Renal cortex interstitium (tissue), 15 donors: ENCODE measurements around the gene SLPI. TPM values are rescaled to one million over a fixed set of nuclear protein-coding genes. Genes with fewer than 3 reads are reported as not detected.
A peak's percentile ranks its signal among the peaks of the same experiment; 100 is the strongest.

Experiments used
- DNase-seq, 11 donors: peaks; one replicate each; pipeline ENCODE4 v3.0.0-alpha.2; 2013; ENCODE audit warnings: low read depth in 9 of 11, low spot score in 4 of 11; ENCODE audit errors: extremely low read depth in 1 of 11
- long read RNA-seq, 16 experiments: transcript quantifications; one replicate each; lab custom pipeline, GENCODE V29; 2026
- polyA plus RNA-seq, 3 donors: library from polyadenylated mRNA; unstranded; fragments of 120-200 nt; gene quantifications; one replicate each; pipeline ENCODE4 v1.2.1, GENCODE V29; 2013; ENCODE audit not compliant: insufficient read length in 3 of 3

SLPI gene, protein sequence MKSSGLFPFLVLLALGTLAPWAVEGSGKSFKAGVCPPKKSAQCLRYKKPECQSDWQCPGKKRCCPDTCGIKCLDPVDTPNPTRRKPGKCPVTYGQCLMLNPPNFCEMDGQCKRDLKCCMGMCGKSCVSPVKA
- 1 to 10 TPM in 1 of 3 donors, under 1 TPM in 1, not detected in 1; 0.34 to 1.3 TPM for polyA plus RNA-seq
- long read RNA-seq, donor 1: 0 reads
- long read RNA-seq, donor 2: 0 reads
- long read RNA-seq, donor 3, partial matches to known transcripts: 0 of 1 reads
- long read RNA-seq, donor 3, other reads (novel, unspliced or antisense): 0 of 1 reads
- long read RNA-seq, donor 4: 0 reads
- long read RNA-seq, donor 5, partial matches to known transcripts: 0 of 1 reads
- long read RNA-seq, donor 5, other reads (novel, unspliced or antisense): 0 of 1 reads
- long read RNA-seq, donor 6: 0 reads
- long read RNA-seq, donor 7, partial matches to known transcripts: 0 of 1 reads
- long read RNA-seq, donor 7, other reads (novel, unspliced or antisense): 0 of 1 reads
- long read RNA-seq, donor 8: 0 reads
- long read RNA-seq, donor 9: 0 reads
- long read RNA-seq, donor 10: 0 reads
- long read RNA-seq, donor 11: 0 reads
- long read RNA-seq, donor 12: 0 reads
- long read RNA-seq, donor 13: 0 reads
- long read RNA-seq, donor 14: 0 reads
- long read RNA-seq, donor 15: 0 reads
- long read RNA-seq, donor 16: 0 reads

- no peak for DNase-seq
These were observed at the start of gene SLPI for GRCh38 chr20:45254383-45255262. Gene SLPI, minus strand, starts transcription at chr20:45254564. Its CDS starts 21 bp downstream, at chr20:45254543.

DNA sequence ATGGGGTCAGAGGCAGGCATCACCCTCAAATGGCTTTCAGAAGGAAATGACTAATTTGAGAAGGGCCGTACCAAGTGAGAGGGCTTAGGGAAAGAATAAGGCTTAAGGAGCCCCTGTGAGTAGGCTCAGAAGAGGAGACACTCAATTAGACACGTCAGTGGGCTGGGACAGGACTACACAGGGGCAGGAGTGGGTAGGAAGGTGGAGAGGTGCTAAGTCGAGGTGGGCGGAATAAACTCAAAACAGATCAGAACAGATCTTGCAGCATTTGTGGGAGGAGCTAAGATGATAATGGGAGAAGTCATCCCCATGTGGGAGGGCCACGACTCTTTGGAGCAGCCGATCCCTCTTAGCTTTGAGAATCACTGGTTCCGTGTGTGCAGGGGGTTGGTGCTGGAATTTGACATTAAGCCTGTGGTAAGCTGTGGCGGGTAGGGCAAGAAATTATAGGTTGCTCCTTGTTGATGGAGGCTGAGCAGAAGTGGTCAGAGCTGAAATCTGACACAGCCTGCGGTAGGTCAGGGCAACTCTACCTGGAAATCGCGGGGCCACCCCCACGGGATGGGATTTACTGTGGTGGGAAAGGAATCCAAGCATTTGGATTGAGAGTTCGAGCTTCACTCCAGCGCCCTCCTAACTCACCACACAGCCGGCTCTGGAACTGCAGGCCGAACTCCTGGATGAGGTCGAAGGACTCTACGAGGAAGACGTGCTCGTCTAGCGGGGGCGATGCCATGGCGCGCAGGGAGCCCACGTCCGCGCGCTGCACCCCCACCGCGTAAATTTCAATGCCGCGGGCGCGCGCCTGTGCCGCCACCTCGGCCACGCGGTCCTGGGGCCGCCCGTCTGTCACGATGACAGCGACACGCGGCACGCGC lies 49.5 kb upstream of the SLPI start:
- no peak for DNase-seq

DNA sequence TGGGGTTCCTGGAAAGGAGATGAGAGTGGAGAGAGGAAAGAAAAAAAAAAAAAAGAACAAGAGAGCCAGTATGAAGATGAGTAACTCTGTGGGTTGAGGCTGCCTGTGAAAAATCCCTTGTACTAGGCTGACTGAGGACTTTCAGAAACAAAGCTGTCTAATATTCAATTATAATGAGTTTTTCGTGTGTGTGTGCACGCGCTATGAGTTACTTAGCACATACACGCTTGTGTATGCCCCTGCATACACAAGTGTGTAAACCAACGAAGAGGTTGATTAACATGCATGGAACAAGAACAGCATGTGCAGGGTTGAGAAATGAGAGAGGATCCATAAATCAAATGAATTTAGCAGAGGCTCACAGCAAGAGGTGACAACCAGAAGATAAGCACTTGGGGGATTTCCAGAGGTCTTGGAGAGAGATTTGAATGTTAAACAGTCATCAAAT lies 47.5 kb upstream of the SLPI start:
- DNase-seq: no peak

DNA sequence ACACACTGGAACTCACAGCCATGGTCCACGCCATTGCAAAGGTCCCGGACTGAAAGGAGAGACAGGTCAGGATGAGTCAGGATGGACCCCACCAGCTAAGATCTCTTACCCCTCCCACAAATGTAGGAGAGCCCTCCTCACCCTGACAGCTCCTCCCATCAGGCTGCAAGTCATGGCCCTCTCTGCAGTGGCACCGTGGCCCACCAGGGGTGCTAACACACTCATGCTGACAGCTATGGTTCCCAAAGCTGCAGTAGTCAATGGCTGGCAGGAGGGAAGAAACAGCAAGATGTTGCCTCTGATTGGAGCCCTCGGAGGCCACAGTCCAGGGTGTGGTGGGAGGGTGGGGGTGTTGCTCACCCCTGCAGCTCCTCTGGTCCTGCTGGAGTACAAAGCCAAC lies 46.6 kb upstream of the SLPI start:
- no peak for DNase-seq

- no peak for DNase-seq
These were observed 45.4 kb upstream of the SLPI start for GRCh38 chr20:45299786-45300185.

DNA sequence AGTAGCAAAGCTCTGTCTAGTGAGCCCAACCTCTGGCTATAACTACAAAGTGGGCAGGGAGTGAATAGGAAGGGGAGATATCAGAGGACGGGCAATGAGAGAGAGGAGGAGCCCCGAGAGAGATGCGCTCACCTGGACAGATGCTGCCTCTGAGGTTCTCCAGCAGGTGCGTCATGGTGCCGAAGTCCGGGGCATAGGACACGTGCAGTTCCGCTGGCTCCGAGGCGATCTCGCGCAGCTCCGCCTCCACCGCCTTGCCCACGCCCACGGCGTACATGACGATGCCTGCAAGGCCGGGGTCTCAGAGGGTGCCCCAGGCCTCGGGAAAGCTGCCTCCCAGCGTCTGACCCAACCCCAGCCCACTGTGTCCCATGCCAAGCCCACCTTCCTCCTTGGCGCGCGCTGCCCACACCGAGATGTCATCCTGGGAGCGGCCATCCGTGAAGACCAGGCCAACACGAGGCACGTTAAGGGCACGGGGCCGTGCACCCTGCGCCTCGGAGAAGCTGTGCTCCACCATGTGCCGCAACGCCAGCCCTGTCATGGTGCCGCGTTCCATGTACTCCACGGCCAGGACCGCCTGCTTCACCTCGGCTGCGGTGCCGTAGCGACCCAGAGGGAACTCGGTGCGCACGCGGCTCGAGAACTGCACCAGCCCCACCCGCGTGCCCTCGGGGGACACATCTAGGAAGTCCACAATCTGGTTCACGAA lies 43.6 kb upstream of the SLPI start:
- DNase-seq: no peak

DNA sequence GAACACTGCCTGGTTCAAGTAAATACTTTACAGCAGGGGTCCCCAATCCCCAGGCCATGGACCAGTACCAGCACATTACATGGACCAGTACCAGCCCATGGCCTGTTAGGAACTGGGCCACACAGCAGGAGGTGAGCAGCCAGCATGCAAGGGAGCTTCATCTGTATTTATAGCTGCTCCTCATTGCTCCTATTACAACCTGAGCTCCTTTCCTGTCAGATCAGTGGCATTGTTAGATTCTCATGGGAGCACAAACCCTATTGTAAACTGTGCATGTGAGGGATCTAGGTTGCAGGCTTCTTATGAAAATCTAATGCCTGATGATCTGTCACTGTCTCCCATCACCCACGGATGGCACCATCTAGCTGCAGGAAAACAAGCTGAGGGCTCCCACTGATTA lies 40.3 kb upstream of the SLPI start:
- no peak for DNase-seq

- no peak for DNase-seq
These were observed 39.6 kb upstream of the SLPI start for GRCh38 chr20:45294003-45294368.

DNA sequence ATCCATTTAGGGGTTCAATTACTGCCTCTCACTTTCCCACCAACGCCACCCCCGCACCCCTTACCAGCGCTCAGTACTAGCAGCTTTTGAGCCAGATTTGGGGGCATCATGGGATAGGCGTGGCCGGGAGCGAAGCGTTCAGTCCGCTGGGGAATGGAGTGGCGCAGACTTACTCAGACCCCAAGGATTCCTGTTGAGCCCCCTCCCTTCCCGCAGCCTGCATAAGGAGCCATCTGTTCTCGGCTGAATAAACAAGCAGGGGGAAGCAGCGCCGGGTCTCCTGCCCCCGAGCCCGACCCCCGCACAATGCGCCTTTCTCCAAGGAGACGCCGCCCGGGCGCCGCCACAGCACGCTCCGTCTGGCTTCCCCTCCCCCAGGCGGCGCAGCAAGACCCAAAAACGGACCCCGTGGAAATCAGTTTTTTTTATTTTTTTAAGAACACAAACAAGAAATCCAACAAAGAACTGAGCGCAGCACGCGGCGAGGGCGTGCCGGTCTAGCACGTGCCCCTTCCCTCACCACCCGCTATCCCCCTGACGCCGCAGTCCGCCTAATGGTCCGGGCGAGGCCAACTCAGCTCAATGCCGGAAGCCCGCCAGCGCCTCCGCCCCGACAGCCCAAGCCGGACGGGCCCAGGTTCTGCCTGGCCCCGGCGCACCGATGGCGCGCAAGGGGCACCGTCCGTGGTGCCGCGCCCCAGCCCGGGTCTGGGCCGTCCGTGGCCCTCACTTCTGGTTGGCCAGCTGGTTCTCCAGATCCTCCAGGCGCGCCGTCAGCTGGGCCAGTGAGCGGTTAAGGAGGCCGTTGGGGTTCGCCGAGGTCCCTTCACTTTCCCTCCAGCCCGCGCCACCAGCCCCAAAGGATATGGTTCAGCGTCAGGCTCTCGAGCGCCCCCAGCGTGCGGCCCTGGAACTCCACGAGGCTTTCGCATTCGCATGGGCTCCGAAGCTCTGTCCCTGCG lies 39.0 kb upstream of the SLPI start:
- DNase-seq: peak in 10 of 11 donors; percentile 48 to 74 (median 66)

GRCh38 chr20:45292343-45292742 lies 38.0 kb upstream of the SLPI start:
- DNase-seq: no peak

DNA sequence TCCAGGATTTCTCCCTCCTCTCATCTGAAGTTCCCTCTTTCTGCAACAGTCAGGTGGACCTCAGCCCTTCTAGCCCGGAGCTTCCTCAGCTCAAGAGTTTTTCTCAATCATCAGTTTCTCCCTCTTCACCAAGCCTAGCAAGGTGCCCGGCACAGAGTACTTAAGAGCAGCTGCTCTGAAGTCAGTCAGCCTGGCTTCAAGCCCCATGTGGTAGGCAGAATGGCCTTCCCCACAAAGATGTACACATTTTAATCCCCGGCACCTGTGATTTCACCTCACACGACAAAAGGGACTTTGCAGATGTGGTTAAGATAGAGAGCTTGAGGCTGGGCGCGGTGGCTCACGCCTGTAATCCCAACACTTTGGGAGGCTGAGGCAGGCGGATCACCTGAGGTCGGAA lies 37.2 kb upstream of the SLPI start:
- DNase-seq: no peak

- DNase-seq: peak in 10 of 11 donors; percentile 60 to 82 (median 67)
These were observed 36.5 kb upstream of the SLPI start for GRCh38 chr20:45290677-45291355.

DNA sequence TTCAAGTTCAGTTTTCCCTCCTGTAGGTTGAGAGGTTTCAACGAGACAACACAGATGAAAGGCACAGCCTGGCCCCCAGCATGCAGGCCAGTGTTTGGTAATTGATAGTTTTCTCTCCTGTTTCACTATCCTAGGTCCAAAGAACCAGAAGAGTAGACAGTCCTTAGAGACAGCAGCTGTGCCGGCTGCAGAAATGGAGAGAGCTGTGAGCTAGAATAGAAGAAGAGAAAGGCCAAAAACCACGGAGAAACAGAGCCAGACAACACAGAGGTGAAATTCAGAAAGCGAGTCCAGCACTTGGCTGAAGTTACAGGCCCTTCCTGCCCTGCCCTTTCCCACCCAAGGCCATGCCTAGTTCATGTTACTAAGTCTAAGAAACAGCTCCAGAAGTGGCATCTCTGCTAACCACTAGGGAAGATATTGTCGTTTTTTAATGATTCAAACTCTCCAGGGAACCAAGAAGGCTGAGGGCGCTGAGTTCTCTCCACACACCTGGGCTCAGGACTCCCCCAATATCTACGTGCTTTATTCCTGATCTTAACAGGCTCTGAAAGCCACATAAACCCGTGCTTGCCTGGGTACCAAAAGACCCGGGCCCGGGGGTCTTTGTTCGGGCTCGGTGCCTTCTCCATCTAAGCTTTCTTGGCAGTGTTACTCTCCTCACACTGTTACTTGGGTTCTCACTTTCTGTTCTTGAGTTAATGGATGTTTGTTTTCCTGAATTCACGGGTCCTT lies 35.7 kb upstream of the SLPI start:
- DNase-seq: no peak

GRCh38 chr20:45288860-45289259 lies 34.5 kb upstream of the SLPI start:
- DNase-seq: no peak

DNA sequence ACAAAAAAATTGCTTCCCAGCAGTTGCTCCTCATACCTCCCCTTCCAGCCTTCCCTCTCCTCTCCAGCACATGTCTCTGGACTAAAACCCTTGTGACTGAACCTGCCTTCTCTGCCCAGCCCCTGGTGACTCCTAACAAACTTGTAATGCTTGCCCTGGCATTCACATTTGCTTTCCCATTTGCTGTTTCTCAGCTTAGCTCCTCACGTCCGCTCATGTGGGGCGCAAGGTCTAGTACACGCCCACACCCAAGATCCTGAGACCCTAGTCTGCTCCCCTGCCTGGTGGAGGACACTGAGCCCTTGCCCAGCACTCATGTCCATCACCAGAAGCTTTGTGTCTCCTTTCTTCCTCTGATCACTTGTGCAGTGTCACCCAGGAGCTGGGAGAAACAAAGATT lies 34.0 kb upstream of the SLPI start:
- no peak for DNase-seq

- no peak for DNase-seq
These were observed 29.2 kb upstream of the SLPI start for GRCh38 chr20:45283551-45284057.
